CD8-positive, alpha-beta memory T cell (primary cell): Measurements from ENCODE around the gene DSCAM. TPM values are rescaled to one million over a fixed set of nuclear protein-coding genes. Genes with fewer than 3 reads are reported as not detected.

ENCODE experiments used
- CTCF ChIA-PET: fragments of 350-600 bp; sonication (Branson Sonifier 250); formaldehyde crosslinking; loops from one replicate; lab custom pipeline; 2021; ENCODE audit warnings: antibody characterized with exemption; lab: Charles Lee
- POLR2A ChIA-PET: fragments of 350-600 bp; sonication (Branson Sonifier 250); formaldehyde crosslinking; loops from one replicate; lab custom pipeline; 2021; ENCODE audit warnings: antibody characterized with exemption; lab: Charles Lee
- DNase-seq, 5 donors: peaks; one replicate each; pipeline versions ENCODE4 v3.0.0 to v3.0.0-alpha.2; 2020 to 2022; ENCODE audit warnings: mixed read lengths in 1 of 5
- H3K27ac ChIP-seq: one replicate; pipeline ENCODE4 v1.7.0; 2013; ENCODE audit warnings: low read depth, mild to moderate bottlenecking, low read length, moderate library complexity
- H3K27me3 ChIP-seq: 2 replicates; pipeline ENCODE4 v1.7.0; 2013; ENCODE audit warnings: low read length, mild to moderate bottlenecking; ENCODE audit not compliant: insufficient read depth, poor library complexity, severe bottlenecking
- H3K36me3 ChIP-seq: 2 replicates; pipeline ENCODE4 v1.7.0; 2013; ENCODE audit warnings: mild to moderate bottlenecking, low read length, moderate library complexity; ENCODE audit not compliant: insufficient read depth
- H3K4me1 ChIP-seq: 2 replicates; pipeline ENCODE4 v1.7.0; 2013; ENCODE audit warnings: mild to moderate bottlenecking, low read length, moderate library complexity; ENCODE audit not compliant: insufficient read depth
- H3K4me3 ChIP-seq: 2 replicates; pipeline ENCODE4 v1.7.0; 2013; ENCODE audit warnings: mild to moderate bottlenecking, low read length
- H3K9me3 ChIP-seq: 2 replicates; pipeline ENCODE4 v1.7.0; 2013; ENCODE audit warnings: mild to moderate bottlenecking, low read length
- H3K27ac Mint-ChIP-seq, 8 donors: one replicate each; pipeline ENCODE4 v1.8.0; 2020 to 2021; ENCODE audit warnings: mixed read lengths in 8 of 8, mild to moderate bottlenecking in 6 of 8, inconsistent platforms in 3 of 8, moderate library complexity in 3 of 8
- H3K27me3 Mint-ChIP-seq, 2 donors: one replicate each; pipeline ENCODE4 v1.8.0; 2020 to 2021; ENCODE audit warnings: mixed read lengths in 2 of 2, mild to moderate bottlenecking in 1 of 2, moderate library complexity in 1 of 2
- H3K36me3 Mint-ChIP-seq, 3 donors: one replicate each; pipeline ENCODE4 v1.8.0; 2020 to 2021; ENCODE audit warnings: mixed read lengths in 3 of 3, inconsistent platforms in 1 of 3, mild to moderate bottlenecking in 1 of 3
- H3K4me1 Mint-ChIP-seq, 3 donors: one replicate each; pipeline ENCODE4 v1.8.0; 2020 to 2021; ENCODE audit warnings: mixed read lengths in 3 of 3, inconsistent platforms in 1 of 3, mild to moderate bottlenecking in 1 of 3
- H3K4me3 Mint-ChIP-seq, 7 donors: one replicate each; pipeline ENCODE4 v1.8.0; 2020 to 2021; ENCODE audit warnings: mixed read lengths in 7 of 7, mild to moderate bottlenecking in 6 of 7, moderate library complexity in 4 of 7, inconsistent platforms in 2 of 7
- H3K9me3 Mint-ChIP-seq, 5 donors: one replicate each; pipeline ENCODE4 v1.8.0; 2020 to 2022; ENCODE audit warnings: mixed read lengths in 5 of 5, mild to moderate bottlenecking in 3 of 5, moderate library complexity in 2 of 5, inconsistent platforms in 1 of 5
- polyA plus RNA-seq: library from polyadenylated mRNA; unstranded; fragments of 300-500 nt; fragmentation: Illumina TruSeq; gene quantifications from one replicate; pipeline ENCODE4 v1.2.3, GENCODE V29; 2021
- total RNA-seq, 2 experiments: library from RNA; stranded (reverse); gene quantifications; one replicate each; pipeline ENCODE4 v1.2.3, GENCODE V29; 2021

The DSCAM gene
- total and polyA plus RNA-seq, 3 experiments from 2014 or later: not detected

GRCh38 chr21:40255518-40256444 lies 591.2 kb downstream of the DSCAM start:
- CTCF ChIA-PET: no interaction called here
- peaks cover 0 to 2% (median 0%) of the 10 kb centered on the region in 3 donors for H3K36me3 Mint-ChIP-seq

GRCh38 chr21:40254540-40255465 lies 592.2 kb downstream of the DSCAM start:
- no peak overlapping the region for H3K4me3 Mint-ChIP-seq
- Histone ChIP-seq H3K9me3 (no peaks in the 10 kb centered on the region), H3K4me3 (no peak overlapping the region), H3K36me3 (no peaks in the 10 kb centered on the region), H3K27me3 (no peaks in the 10 kb centered on the region), H3K4me1 (no peaks in the 10 kb centered on the region), H3K27ac (no peak overlapping the region)
- CTCF ChIA-PET: no interaction called here
- POLR2A ChIA-PET: no interaction called here
- no peaks in the 10 kb centered on the region for H3K27me3 Mint-ChIP-seq
- H3K27ac Mint-ChIP-seq: no peak overlapping the region
- H3K36me3 Mint-ChIP-seq: peaks cover 0 to 2% (median 0%) of the 10 kb centered on the region in 3 donors
- DNase-seq: no peak
- H3K9me3 Mint-ChIP-seq: peaks cover 0 to 14% (median 10%) of the 10 kb centered on the region in 5 donors
- H3K4me1 Mint-ChIP-seq: no peaks in the 10 kb centered on the region

More at GRCh38 chr21:40255518-40256444, 591.2 kb downstream of the DSCAM start:
- no peak overlapping the region for H3K4me3 ChIP-seq
- POLR2A ChIA-PET: no interaction called here
- H3K36me3 ChIP-seq: no peaks in the 10 kb centered on the region
- no peak overlapping the region for H3K27ac ChIP-seq
- no peaks in the 10 kb centered on the region for H3K4me1 ChIP-seq
- Mint-ChIP-seq H3K27me3 (no peaks in the 10 kb centered on the region), H3K4me3 (no peak overlapping the region), H3K27ac (no peak overlapping the region), H3K4me1 (no peaks in the 10 kb centered on the region), H3K9me3 (peaks cover 2 to 11% (median 5%) of the 10 kb centered on the region in 5 donors)
- DNase-seq: no peak
- H3K9me3 ChIP-seq: no peaks in the 10 kb centered on the region
- H3K27me3 ChIP-seq: no peaks in the 10 kb centered on the region

- Mint-ChIP-seq H3K4me1 (no peaks in the 10 kb centered on the region), H3K4me3 (no peak overlapping the region), H3K27ac (no peak overlapping the region), H3K27me3 (no peaks in the 10 kb centered on the region), H3K9me3 (peaks cover 2 to 21% (median 14%) of the 10 kb centered on the region in 5 donors), H3K36me3 (peaks cover 0 to 2% (median 0%) of the 10 kb centered on the region in 3 donors)
- Histone ChIP-seq H3K27ac (no peak overlapping the region), H3K36me3 (no peaks in the 10 kb centered on the region), H3K27me3 (no peaks in the 10 kb centered on the region), H3K9me3 (no peaks in the 10 kb centered on the region), H3K4me1 (no peaks in the 10 kb centered on the region), H3K4me3 (no peak overlapping the region)
- DNase-seq: no peak
- CTCF ChIA-PET: no interaction called here
- POLR2A ChIA-PET: no interaction called here
These were observed 593.8 kb downstream of the DSCAM start for GRCh38 chr21:40253112-40253511.

- no peak overlapping the region for H3K27ac ChIP-seq
- H3K27ac Mint-ChIP-seq: peak overlapping the region in 1 of 8 donors; percentile 32
- no peaks in the 10 kb centered on the region for H3K4me1 Mint-ChIP-seq
- H3K4me3 ChIP-seq: no peak overlapping the region
- H3K36me3 Mint-ChIP-seq: no peaks in the 10 kb centered on the region
- peaks cover 0 to 3% of the 10 kb centered on the region in 2 donors for H3K27me3 Mint-ChIP-seq
- CTCF ChIA-PET: no interaction called here
- H3K4me1 ChIP-seq: no peaks in the 10 kb centered on the region
- no peaks in the 10 kb centered on the region for H3K27me3 ChIP-seq
- POLR2A ChIA-PET: no interaction called here
- H3K4me3 Mint-ChIP-seq: no peak overlapping the region
- no peak for DNase-seq
- no peaks in the 10 kb centered on the region for H3K9me3 ChIP-seq
- H3K36me3 ChIP-seq: no peaks in the 10 kb centered on the region
- H3K9me3 Mint-ChIP-seq: peaks cover 2 to 33% (median 19%) of the 10 kb centered on the region in 5 donors
These were observed 596.3 kb downstream of the DSCAM start for GRCh38 chr21:40250514-40251294.

GRCh38 chr21:40244981-40245380 lies 602.0 kb downstream of the DSCAM start:
- H3K36me3 ChIP-seq: no peaks in the 10 kb centered on the region
- Mint-ChIP-seq H3K27ac (no peak overlapping the region), H3K9me3 (peaks cover 8 to 27% (median 14%) of the 10 kb centered on the region in 5 donors), H3K4me3 (no peak overlapping the region), H3K27me3 (peaks cover 0 to 4% of the 10 kb centered on the region in 2 donors), H3K4me1 (no peaks in the 10 kb centered on the region), H3K36me3 (no peaks in the 10 kb centered on the region)
- no peak overlapping the region for H3K27ac ChIP-seq
- H3K9me3 ChIP-seq: no peaks in the 10 kb centered on the region
- H3K4me1 ChIP-seq: no peaks in the 10 kb centered on the region
- ChIA-PET POLR2A (no interaction called here), CTCF (no interaction called here)
- no peak overlapping the region for H3K4me3 ChIP-seq
- no peaks in the 10 kb centered on the region for H3K27me3 ChIP-seq
- DNase-seq: no peak

GRCh38 chr21:40243685-40244084 lies 603.3 kb downstream of the DSCAM start:
- H3K27me3 ChIP-seq: no peaks in the 10 kb centered on the region
- no peaks in the 10 kb centered on the region for H3K4me1 ChIP-seq
- H3K27ac ChIP-seq: no peak overlapping the region
- no peaks in the 10 kb centered on the region for H3K9me3 ChIP-seq
- peaks cover 0 to 4% of the 10 kb centered on the region in 2 donors for H3K27me3 Mint-ChIP-seq
- H3K9me3 Mint-ChIP-seq: peaks cover 6 to 21% (median 12%) of the 10 kb centered on the region in 5 donors
- no peak overlapping the region for H3K4me3 ChIP-seq
- CTCF ChIA-PET: no interaction called here
- DNase-seq: no peak
- H3K4me1 Mint-ChIP-seq: no peaks in the 10 kb centered on the region
- H3K4me3 Mint-ChIP-seq: no peak overlapping the region
- H3K36me3 ChIP-seq: no peaks in the 10 kb centered on the region
- H3K27ac Mint-ChIP-seq: no peak overlapping the region
- no peaks in the 10 kb centered on the region for H3K36me3 Mint-ChIP-seq
- POLR2A ChIA-PET: no interaction called here

- DNase-seq: no peak
- no peak overlapping the region for H3K27ac Mint-ChIP-seq
- no peaks in the 10 kb centered on the region for H3K4me1 Mint-ChIP-seq
- H3K36me3 Mint-ChIP-seq: no peaks in the 10 kb centered on the region
- CTCF ChIA-PET: no interaction called here
- peaks cover 0 to 4% of the 10 kb centered on the region in 2 donors for H3K27me3 Mint-ChIP-seq
- Histone ChIP-seq H3K4me1 (no peaks in the 10 kb centered on the region), H3K27ac (no peak overlapping the region), H3K36me3 (no peaks in the 10 kb centered on the region), H3K9me3 (no peaks in the 10 kb centered on the region), H3K4me3 (no peak overlapping the region), H3K27me3 (no peaks in the 10 kb centered on the region)
- POLR2A ChIA-PET: no interaction called here
- H3K4me3 Mint-ChIP-seq: no peak overlapping the region
- peaks cover 2 to 14% (median 6%) of the 10 kb centered on the region in 5 donors for H3K9me3 Mint-ChIP-seq
These were observed 604.2 kb downstream of the DSCAM start for GRCh38 chr21:40242586-40243265.
